ENCODE measurements around the gene FBXL3. TPM values are rescaled to one million over a fixed set of nuclear protein-coding genes. Genes with fewer than 3 reads are reported as not detected.
A peak's percentile ranks its signal among the peaks of the same experiment; 100 is the strongest.
"Not testable (repeated sequence)": the region's sequence is repeated elsewhere in the genome, so short reads cannot be mapped to it uniquely, and the experiment has no call there.

The FBXL3 gene
- total RNA-seq, 1 donor from 2014 or later: 25.0 TPM

DNA sequence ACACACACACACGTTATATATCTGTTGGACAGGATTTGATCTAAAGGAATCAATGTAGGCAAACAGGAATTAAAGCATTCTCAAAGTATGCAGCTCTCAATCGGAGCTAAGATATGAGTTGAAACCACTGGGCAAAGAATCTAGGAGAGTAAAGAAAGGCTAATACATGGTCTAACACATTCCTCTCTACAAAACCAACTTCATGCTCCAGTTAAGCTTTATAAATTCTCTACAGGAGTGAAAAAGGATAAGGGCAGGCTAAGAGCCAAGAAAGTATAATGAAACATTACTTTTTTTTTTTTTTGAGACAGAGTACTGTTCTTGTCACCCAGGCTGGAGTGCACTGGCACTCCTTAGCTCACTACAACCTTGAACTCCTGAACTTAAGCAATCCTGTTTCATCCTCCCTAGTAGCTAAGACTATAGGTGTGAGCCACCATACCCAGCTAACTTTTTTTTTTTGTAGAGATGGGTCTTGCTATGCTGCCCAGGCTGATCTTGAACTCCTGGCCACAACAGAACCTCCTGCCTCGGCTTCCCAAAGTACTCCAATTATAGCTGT is 10.6 kb downstream of the FBXL3 start:
- no peak for DNase-seq
- peaks cover 76% of the 10 kb centered on the region for H3K4me1 ChIP-seq
- TF ChIP-seq, protein P1, sequence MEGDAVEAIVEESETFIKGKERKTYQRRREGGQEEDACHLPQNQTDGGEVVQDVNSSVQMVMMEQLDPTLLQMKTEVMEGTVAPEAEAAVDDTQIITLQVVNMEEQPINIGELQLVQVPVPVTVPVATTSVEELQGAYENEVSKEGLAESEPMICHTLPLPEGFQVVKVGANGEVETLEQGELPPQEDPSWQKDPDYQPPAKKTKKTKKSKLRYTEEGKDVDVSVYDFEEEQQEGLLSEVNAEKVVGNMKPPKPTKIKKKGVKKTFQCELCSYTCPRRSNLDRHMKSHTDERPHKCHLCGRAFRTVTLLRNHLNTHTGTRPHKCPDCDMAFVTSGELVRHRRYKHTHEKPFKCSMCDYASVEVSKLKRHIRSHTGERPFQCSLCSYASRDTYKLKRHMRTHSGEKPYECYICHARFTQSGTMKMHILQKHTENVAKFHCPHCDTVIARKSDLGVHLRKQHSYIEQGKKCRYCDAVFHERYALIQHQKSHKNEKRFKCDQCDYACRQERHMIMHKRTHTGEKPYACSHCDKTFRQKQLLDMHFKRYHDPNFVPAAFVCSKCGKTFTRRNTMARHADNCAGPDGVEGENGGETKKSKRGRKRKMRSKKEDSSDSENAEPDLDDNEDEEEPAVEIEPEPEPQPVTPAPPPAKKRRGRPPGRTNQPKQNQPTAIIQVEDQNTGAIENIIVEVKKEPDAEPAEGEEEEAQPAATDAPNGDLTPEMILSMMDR (IDR thresholded peaks at IDR 0.05; ENCODE audit: borderline replicate concordance): no peak
- H3K36me3 ChIP-seq: peaks cover 75% of the 10 kb centered on the region
- H3K27me3 ChIP-seq (ENCODE audit: low read depth): no peaks in the 10 kb centered on the region
- intact Hi-C loops (cut with micrococcal nuclease): no loop called here
- peak overlapping the region; percentile 72 for H3K27ac ChIP-seq (replicated peaks)
- H3K9me3 ChIP-seq (replicated peaks): no peaks in the 10 kb centered on the region
- H3K4me3 ChIP-seq: no peak overlapping the region

DNA sequence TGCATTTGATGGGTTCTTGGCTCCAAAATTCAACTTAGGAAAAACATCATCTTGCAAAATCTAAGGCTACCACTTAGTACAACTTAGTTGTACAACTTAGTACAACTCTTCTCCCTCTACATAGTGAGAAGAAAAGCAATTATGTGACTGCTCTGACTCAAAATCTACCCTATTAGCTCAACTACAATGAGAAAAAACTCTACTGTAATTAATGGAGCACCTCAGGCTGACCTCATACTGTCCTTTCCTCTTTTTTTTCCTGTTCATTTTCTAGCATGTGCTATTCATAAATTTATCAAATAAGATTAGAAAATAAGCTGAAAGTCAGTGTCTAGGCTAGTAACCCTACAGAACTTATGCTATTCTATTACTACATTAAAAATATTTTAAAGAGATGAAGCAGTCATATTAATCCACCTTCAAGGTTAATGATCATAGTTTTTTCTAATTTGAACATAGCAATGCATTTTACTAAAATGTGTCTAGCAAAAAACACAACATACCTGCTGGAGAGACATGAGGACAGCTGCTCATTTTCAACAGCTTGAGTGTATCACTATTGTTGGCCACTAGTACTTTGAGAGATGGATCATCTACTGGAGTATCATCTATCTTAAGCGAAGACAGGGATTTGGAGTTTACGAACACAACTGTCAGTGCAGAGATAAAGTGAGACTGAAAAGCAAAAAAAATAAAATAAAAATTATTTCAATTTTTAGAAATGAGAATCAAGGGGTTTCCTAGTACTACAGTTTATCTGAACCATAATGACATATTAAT is 11.9 kb downstream of the FBXL3 start:
- H3K36me3 ChIP-seq: peaks cover 88% of the 10 kb centered on the region
- H3K27ac ChIP-seq (replicated peaks): peak overlapping the region; percentile 72
- TF ChIP-seq, protein P1 (IDR thresholded peaks at IDR 0.05; ENCODE audit: borderline replicate concordance): no peak
- no peaks in the 10 kb centered on the region for H3K27me3 ChIP-seq (ENCODE audit: low read depth)
- no peaks in the 10 kb centered on the region for H3K9me3 ChIP-seq (replicated peaks)
- no peak for DNase-seq
- intact Hi-C loops (cut with micrococcal nuclease): no loop called here
- H3K4me3 ChIP-seq: no peak overlapping the region
- peaks cover 64% of the 10 kb centered on the region for H3K4me1 ChIP-seq

DNA sequence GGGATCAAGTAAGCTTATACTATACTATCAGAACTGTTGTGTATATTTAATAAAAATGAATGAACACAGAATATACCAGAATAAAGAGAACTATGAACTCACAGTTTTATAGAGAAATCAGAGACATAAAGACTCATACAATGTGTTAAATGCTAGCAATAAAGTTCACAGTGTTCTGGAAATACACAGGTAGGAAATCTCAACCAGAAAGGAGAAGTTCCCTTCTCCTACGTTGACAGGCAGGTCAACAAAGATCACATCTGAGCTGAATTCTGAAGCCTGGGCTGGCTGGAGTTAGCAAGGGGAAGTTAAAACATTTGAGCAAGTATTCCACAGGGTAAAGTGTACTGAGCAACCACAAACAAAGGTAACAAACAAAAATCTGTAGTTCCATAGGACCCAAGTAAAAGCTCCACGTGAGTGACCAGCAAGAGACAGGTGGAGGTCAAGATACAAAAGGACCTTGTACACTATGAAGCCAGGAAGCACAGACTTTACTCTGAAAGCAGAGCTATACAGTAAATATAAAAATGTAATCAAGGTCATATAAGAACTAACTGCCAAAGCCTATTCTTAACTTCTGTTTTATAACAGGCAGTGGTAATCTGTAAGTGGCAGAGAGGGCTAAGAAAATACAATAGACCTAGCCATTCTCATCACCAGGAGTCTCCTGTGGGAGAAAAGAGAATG is 13.0 kb downstream of the FBXL3 start:
- intact Hi-C loops (cut with micrococcal nuclease): no loop called here
- DNase-seq: no peak
- Histone ChIP-seq H3K27ac (replicated peaks) (peak overlapping the region; percentile 20), H3K4me3 (no peak overlapping the region), H3K36me3 (peaks cover 96% of the 10 kb centered on the region), H3K9me3 (replicated peaks) (no peaks in the 10 kb centered on the region), H3K4me1 (peaks cover 61% of the 10 kb centered on the region), H3K27me3 (ENCODE audit: low read depth) (no peaks in the 10 kb centered on the region)
- TF ChIP-seq, protein P1 (IDR thresholded peaks at IDR 0.05; ENCODE audit: borderline replicate concordance): no peak

DNA sequence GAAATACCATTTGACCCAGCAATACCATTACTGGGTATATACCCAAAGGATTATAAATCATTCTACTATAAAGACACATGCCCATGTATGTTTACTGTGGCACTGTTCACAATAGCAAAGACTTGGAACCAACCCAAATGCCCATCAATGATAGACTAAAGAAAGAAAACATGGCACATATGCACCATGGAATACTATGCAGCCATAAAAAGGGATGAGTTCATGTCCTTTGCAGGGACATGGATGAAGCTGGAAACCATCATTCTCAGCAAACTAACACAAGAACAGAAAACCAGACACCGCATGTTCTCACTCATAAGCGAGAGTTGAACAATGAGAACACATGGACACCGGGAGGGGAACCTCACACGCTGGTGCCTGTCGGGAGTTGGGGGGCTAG is 17.2 kb downstream of the FBXL3 start:
- H3K4me3 ChIP-seq; H3K27me3 ChIP-seq (ENCODE audit: low read depth); H3K27ac ChIP-seq (replicated peaks); intact Hi-C loops (cut with micrococcal nuclease); DNase-seq; H3K9me3 ChIP-seq (replicated peaks): not testable (repeated sequence)
- Histone ChIP-seq H3K4me1 (peaks cover 57% of the 10 kb centered on the region), H3K36me3 (peaks cover 92% of the 10 kb centered on the region)

DNA sequence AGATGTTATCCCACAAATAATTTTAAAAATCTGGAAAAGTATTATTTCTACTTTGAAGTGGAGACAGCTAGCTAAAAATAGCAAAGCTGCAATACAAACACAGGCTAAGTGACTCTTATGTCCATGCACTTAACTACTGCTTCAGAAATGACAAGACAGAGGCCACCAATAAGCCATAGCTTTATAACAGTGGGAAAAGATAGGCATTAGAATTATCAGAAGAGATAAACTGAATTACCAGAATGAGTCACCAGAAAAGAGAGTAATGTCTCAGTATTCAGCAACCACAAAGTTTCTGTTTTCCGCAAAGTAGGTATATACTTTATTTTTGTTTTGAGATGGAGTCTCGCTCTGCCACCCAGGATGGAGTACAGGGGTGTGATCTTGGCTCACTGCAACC is 17.9 kb downstream of the FBXL3 start:
- H3K27me3 ChIP-seq (ENCODE audit: low read depth): no peaks in the 10 kb centered on the region
- H3K36me3 ChIP-seq: peaks cover 85% of the 10 kb centered on the region
- DNase-seq: no peak
- intact Hi-C loops (cut with micrococcal nuclease): no loop called here
- no peaks in the 10 kb centered on the region for H3K9me3 ChIP-seq (replicated peaks)
- H3K4me1 ChIP-seq: peaks cover 49% of the 10 kb centered on the region
- H3K27ac ChIP-seq (replicated peaks): peak overlapping the region; percentile 54
- no peak overlapping the region for H3K4me3 ChIP-seq
- TF ChIP-seq, protein P1 (IDR thresholded peaks at IDR 0.05; ENCODE audit: borderline replicate concordance): no peak

DNA sequence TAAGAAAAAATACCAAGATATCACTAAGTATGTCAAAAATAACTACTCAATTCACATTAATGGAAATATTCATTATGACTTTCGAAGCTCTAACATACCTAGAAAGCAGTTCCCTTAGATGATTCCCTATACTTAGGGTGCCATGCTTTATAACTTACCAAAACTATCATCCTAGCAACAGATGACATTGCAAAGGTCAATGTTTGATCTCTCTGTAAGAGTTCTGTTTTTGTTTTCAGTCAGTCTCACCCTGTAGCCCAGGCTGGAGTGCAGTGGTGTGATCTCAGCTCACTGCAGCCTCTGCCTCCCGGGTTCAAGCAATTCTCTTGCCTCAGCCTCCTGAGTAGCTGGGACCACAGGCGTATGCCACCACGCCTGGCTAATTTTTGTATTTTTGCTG is 18.6 kb downstream of the FBXL3 start:
- H3K36me3 ChIP-seq: peaks cover 78% of the 10 kb centered on the region
- H3K9me3 ChIP-seq (replicated peaks); H3K27me3 ChIP-seq (ENCODE audit: low read depth); H3K4me3 ChIP-seq; DNase-seq; intact Hi-C loops (cut with micrococcal nuclease): not testable (repeated sequence)
- H3K27ac ChIP-seq (replicated peaks): peak overlapping the region; percentile 54
- peaks cover 43% of the 10 kb centered on the region for H3K4me1 ChIP-seq
